ENCODE data around the gene MGME1. TPM values are rescaled to one million over a fixed set of nuclear protein-coding genes. Genes with fewer than 3 reads are reported as not detected.
A peak's percentile ranks its signal among the peaks of the same experiment; 100 is the strongest.

Gene MGME1
- total and polyA plus RNA-seq, 2 of the 13 experiments (the other 11 are each of a cell fraction or from before 2014, with no cell fraction given), result 36.7 to 66.6 TPM

DNA sequence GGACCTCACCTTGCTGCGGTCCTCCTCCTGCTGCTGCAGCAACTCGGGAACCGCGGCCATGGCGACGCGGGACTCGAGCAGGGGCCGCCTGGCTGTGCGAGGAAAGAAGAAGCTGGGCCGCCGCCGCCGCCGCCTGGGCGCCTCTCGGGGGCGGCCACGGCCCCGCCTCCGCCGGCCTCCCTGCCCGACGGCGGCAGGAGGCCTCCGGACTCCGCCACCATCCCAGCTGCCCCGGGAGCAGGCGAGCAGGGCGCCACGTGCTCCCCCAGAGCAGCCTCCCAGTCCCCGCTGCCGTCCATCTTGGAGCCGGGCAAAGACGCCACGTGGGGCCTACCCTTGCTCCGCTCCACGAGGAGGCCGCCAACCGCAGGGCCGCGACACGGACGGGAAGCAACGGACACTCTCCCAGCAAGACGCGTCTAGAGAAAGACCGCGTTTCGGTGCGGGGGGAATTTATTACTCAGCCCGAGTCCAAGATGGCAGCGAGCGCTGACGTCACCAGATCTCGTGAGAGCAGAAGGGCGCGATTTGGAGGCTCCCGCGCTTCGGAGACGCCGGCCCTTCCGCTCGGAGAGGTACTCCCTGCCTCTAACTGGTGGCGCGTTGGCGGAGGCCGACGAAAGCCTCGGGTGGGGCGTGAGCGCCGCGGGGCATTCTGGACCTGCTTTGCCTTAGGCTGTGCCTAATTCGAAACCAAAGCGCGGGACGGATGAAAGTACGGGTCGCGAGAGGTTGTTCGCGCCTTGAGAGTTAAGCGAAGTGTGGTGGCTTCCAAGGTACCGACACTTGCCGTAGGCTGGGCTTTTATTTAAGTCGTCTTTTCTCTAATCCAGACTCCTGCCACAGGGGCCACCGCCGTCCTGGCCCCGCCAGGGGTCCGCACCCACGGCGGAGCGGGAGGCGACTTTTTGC lies at the start of gene MGME1, which contains the start of gene SNX5 (continued):
- TF ChIP-seq, protein P1, sequence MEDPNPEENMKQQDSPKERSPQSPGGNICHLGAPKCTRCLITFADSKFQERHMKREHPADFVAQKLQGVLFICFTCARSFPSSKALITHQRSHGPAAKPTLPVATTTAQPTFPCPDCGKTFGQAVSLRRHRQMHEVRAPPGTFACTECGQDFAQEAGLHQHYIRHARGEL (CRISPR knock-in tag; IDR thresholded peaks at IDR 0.05), result 0 out of 2 replicates have a peak, but pooled peaks have one; percentile 84
- TF ChIP-seq, protein P2, sequence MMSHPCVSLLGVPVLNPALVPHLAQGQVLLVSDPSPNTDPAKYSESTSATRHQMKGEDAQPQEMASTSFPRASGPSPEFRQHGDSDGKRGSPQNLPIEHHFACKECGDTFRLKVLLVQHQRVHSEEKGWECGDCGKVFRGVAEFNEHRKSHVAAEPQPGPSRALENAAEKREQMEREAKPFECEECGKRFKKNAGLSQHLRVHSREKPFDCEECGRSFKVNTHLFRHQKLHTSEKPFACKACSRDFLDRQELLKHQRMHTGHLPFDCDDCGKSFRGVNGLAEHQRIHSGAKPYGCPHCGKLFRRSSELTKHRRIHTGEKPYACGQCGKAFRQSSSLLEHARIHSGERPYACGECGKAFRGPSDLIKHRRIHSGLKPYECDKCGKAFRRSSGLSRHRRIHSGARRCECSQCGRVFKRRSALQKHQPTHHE (CRISPR knock-in tag; IDR thresholded peaks at IDR 0.05; ENCODE audit: borderline replicate concordance), result peak; percentile 94
- TF ChIP-seq ZNF441 (CRISPR knock-in tag; IDR thresholded peaks at IDR 0.05; ENCODE audit: borderline replicate concordance) (peak; percentile 57), ZNF24 (IDR thresholded peaks at IDR 0.05) (peak; percentile 72), ZNF713 (CRISPR knock-in tag; IDR thresholded peaks at IDR 0.05) (peak; percentile 99; the same call in 1 of the 2 replicates), LCORL (IDR thresholded peaks at IDR 0.05) (no peak), LCORL (CRISPR knock-in tag; IDR thresholded peaks at IDR 0.05) (peak; percentile 94), CBX2 (IDR thresholded peaks at IDR 0.05; ENCODE audit: low read depth, low read length) (peak; percentile 55; the same call in 1 of the 2 replicates), CBX2 (CRISPR knock-in tag; IDR thresholded peaks at IDR 0.05; ENCODE audit: low read depth) (peak; percentile 98), ZBTB20 (CRISPR knock-in tag; IDR thresholded peaks at IDR 0.05; ENCODE audit: borderline replicate concordance, low read depth) (peak; percentile 86; the same call in 1 of the 2 replicates), ZNF160 (CRISPR knock-in tag; IDR thresholded peaks at IDR 0.05) (peak; percentile 82), ZNF30 (CRISPR knock-in tag; IDR thresholded peaks at IDR 0.05) (peak; percentile 64; the same call in 1 of the 2 replicates), ZNF605 (CRISPR knock-in tag; IDR thresholded peaks at IDR 0.05) (peak; percentile 99), PITX1 (CRISPR knock-in tag; IDR thresholded peaks at IDR 0.05) (peak; percentile 91), ZNF777 (CRISPR knock-in tag; IDR thresholded peaks at IDR 0.05) (peak; percentile 88), TGIF2 (CRISPR knock-in tag; IDR thresholded peaks at IDR 0.05) (peak; percentile 91), BCL6 (CRISPR knock-in tag; IDR thresholded peaks at IDR 0.05) (peak; percentile 76), NR1H2 (CRISPR knock-in tag; IDR thresholded peaks at IDR 0.05; ENCODE audit: borderline replicate concordance, low read depth) (peak; percentile 86), SAP130 (CRISPR knock-in tag; IDR thresholded peaks at IDR 0.05; ENCODE audit: low read depth) (peak; percentile 98), MBD4 (IDR thresholded peaks at IDR 0.05; ENCODE audit: borderline replicate concordance, low read length) (no peak), SRF (IDR thresholded peaks at IDR 0.05; ENCODE audit: low read depth, low read length) (no peak; the same call in none of the 2 replicates), PCBP1 (IDR thresholded peaks at IDR 0.05; ENCODE audit: borderline replicate concordance, low read depth, low read length) (peak; percentile 59), ZNF749 (CRISPR knock-in tag; IDR thresholded peaks at IDR 0.05; ENCODE audit: borderline replicate concordance) (peak; percentile 99), FOXA3 (CRISPR knock-in tag; IDR thresholded peaks at IDR 0.05) (peak; percentile 90)
- TF ChIP-seq, protein P3, sequence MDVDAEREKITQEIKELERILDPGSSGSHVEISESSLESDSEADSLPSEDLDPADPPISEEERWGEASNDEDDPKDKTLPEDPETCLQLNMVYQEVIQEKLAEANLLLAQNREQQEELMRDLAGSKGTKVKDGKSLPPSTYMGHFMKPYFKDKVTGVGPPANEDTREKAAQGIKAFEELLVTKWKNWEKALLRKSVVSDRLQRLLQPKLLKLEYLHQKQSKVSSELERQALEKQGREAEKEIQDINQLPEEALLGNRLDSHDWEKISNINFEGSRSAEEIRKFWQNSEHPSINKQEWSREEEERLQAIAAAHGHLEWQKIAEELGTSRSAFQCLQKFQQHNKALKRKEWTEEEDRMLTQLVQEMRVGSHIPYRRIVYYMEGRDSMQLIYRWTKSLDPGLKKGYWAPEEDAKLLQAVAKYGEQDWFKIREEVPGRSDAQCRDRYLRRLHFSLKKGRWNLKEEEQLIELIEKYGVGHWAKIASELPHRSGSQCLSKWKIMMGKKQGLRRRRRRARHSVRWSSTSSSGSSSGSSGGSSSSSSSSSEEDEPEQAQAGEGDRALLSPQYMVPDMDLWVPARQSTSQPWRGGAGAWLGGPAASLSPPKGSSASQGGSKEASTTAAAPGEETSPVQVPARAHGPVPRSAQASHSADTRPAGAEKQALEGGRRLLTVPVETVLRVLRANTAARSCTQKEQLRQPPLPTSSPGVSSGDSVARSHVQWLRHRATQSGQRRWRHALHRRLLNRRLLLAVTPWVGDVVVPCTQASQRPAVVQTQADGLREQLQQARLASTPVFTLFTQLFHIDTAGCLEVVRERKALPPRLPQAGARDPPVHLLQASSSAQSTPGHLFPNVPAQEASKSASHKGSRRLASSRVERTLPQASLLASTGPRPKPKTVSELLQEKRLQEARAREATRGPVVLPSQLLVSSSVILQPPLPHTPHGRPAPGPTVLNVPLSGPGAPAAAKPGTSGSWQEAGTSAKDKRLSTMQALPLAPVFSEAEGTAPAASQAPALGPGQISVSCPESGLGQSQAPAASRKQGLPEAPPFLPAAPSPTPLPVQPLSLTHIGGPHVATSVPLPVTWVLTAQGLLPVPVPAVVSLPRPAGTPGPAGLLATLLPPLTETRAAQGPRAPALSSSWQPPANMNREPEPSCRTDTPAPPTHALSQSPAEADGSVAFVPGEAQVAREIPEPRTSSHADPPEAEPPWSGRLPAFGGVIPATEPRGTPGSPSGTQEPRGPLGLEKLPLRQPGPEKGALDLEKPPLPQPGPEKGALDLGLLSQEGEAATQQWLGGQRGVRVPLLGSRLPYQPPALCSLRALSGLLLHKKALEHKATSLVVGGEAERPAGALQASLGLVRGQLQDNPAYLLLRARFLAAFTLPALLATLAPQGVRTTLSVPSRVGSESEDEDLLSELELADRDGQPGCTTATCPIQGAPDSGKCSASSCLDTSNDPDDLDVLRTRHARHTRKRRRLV (CRISPR knock-in tag; IDR thresholded peaks at IDR 0.05), result peak; percentile 97

All from HepG2 (cell line).